RWPE1 (cell line): Measurements from ENCODE around the gene SYNPO2.

Experiments
- CTCF ChIA-PET: fragments of 350-600 bp; sonication (Branson Sonifier 250); formaldehyde crosslinking; extraction: SDS; loops from one replicate; lab custom pipeline; 2021; lab: Yijun Ruan, JAX
- POLR2A ChIA-PET: fragments of 400-600 bp; formaldehyde crosslinking; extraction: SDS; loops from one replicate; lab custom pipeline; 2020; ENCODE audit warnings: antibody characterized with exemption; ENCODE audit not compliant: low non-redundant PET; lab: Yijun Ruan, JAX
- DNase-seq: peaks from one replicate; pipeline ENCODE4 v3.0.0; 2012; ENCODE audit warnings: low spot score
- H3K27ac ChIP-seq: fragments of 450-650 bp; 2 replicates; pipeline ENCODE4 v1.5.1; 2017
- TF ChIP-seq, protein P1 (sequence below): fragments of 450-650 bp; conservative IDR thresholded peaks from 2 replicates; pipeline ENCODE4 v1.5.1; 2017; ENCODE audit warnings: low read depth, mild to moderate bottlenecking

Gene SYNPO2

DNA sequence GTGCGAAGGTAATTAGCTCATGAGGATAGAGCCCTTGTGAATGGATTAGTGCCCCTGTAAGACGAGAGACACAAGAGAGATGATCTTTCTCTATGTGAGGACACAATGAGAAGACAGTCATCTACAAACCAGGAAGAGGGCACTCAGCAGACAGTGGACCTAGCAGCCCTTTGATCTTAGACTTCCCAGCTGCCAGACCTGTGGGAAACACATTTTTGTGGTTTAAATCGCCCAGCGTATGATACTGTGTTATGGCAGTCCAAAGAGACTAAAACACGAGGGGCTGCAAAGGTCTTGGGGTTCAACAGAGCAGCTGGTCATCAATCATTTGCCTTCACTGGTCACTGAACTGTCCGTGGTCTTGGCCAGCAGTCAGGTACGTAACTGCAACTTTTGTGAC lies 9.2 kb upstream of the SYNPO2 start:
- CTCF ChIA-PET = no interaction called here
- POLR2A ChIA-PET = no interaction called here
- no peak for DNase-seq
- no peak overlapping the region for H3K27ac ChIP-seq
- TF ChIP-seq, protein P1, sequence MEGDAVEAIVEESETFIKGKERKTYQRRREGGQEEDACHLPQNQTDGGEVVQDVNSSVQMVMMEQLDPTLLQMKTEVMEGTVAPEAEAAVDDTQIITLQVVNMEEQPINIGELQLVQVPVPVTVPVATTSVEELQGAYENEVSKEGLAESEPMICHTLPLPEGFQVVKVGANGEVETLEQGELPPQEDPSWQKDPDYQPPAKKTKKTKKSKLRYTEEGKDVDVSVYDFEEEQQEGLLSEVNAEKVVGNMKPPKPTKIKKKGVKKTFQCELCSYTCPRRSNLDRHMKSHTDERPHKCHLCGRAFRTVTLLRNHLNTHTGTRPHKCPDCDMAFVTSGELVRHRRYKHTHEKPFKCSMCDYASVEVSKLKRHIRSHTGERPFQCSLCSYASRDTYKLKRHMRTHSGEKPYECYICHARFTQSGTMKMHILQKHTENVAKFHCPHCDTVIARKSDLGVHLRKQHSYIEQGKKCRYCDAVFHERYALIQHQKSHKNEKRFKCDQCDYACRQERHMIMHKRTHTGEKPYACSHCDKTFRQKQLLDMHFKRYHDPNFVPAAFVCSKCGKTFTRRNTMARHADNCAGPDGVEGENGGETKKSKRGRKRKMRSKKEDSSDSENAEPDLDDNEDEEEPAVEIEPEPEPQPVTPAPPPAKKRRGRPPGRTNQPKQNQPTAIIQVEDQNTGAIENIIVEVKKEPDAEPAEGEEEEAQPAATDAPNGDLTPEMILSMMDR = no peak

- ChIA-PET CTCF (interaction anchor here (0.7 kb wide), 1 partner anchor 665 kb away, joined by 3 read pairs; no protein-coding TSS in a partner anchor), POLR2A (no interaction called here)
- H3K27ac ChIP-seq = no peak overlapping the region
- TF ChIP-seq, protein P1 = no peak
- no peak for DNase-seq
These were observed 7.0 kb upstream of the SYNPO2 start for GRCh38 chr4:118881512-118882146.

- ChIA-PET CTCF (interaction anchor here (0.9 kb wide), 1 partner anchor 112 kb away, joined by 3 read pairs; no protein-coding TSS in a partner anchor), POLR2A (no interaction called here)
- no peak for DNase-seq
- H3K27ac ChIP-seq = no peak overlapping the region
- TF ChIP-seq, protein P1 = no peak
These were observed 4.8 kb upstream of the SYNPO2 start for GRCh38 chr4:118883861-118884260.

- ChIA-PET CTCF (no interaction called here), POLR2A (no interaction called here)
- no peak overlapping the region for H3K27ac ChIP-seq
- TF ChIP-seq, protein P1 = no peak
- DNase-seq = no peak
These were observed 3.9 kb upstream of the SYNPO2 start for GRCh38 chr4:118884716-118885115.

GRCh38 chr4:118889312-118889691 lies 648 bp downstream of the SYNPO2 start:
- CTCF ChIA-PET = interaction anchor here (0.6 to 1.4 kb wide), 6 partner anchors 12 to 1299 kb away, joined by 3 to 7 read pairs (median 4); no protein-coding TSS in a partner anchor
- TF ChIP-seq, protein P1 = no peak
- no peak for DNase-seq
- POLR2A ChIA-PET = no interaction called here
- no peak overlapping the region for H3K27ac ChIP-seq

DNA sequence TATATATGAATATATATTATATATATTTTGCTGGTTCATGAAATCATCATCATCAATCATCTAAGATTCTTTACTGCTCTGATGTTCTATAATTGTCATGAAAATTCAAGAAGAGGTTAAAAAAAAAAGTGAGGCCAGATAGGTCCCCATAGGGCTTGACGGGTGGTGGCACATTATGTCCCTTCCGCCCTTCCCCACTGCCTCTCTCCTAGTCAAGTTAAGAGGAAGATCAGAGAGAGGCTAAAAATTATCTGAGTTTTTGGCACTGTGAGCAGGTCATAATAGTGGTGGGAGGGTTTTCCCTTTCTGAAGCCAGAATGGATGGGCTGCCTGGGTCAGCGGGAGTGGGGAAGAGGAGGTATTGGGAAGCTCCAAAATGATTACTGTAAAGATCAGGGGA lies 5.4 kb downstream of the SYNPO2 start:
- DNase-seq = no peak
- POLR2A ChIA-PET = no interaction called here
- TF ChIP-seq, protein P1 = no peak
- CTCF ChIA-PET = interaction anchor here (0.7 kb wide), 1 partner anchor 10 kb away, joined by 4 read pairs; no protein-coding TSS in a partner anchor
- no peak overlapping the region for H3K27ac ChIP-seq
